Nephron (organoid): ENCODE data around the gene OBSCN.
"Not testable (repeated sequence)": the region's sequence is repeated elsewhere in the genome, so short reads cannot be mapped to it uniquely, and the experiment has no call there.

Experiments
- H3K27ac Mint-ChIP-seq, 3 experiments: 2 replicates each; pipeline ENCODE4 v1.8.0; 2020; ENCODE audit warnings: mixed read lengths in 3 of 3, mild to moderate bottlenecking in 2 of 3, moderate library complexity in 1 of 3
- H3K27me3 Mint-ChIP-seq: 2 replicates; pipeline ENCODE4 v1.8.0; 2021; ENCODE audit warnings: low read depth, mild to moderate bottlenecking, moderate library complexity, mixed read lengths
- H3K36me3 Mint-ChIP-seq: 2 replicates; pipeline ENCODE4 v1.8.0; 2020; ENCODE audit warnings: low read depth, mixed read lengths
- H3K4me1 Mint-ChIP-seq: 2 replicates; pipeline ENCODE4 v1.8.0; 2020; ENCODE audit warnings: mixed read lengths
- H3K4me3 Mint-ChIP-seq, 3 experiments: 2 replicates each; pipeline ENCODE4 v1.8.0; 2020; ENCODE audit warnings: mild to moderate bottlenecking in 3 of 3, mixed read lengths in 3 of 3, moderate library complexity in 2 of 3
- H3K9me3 Mint-ChIP-seq: 2 replicates; pipeline ENCODE4 v1.8.0; 2020; ENCODE audit warnings: mixed read lengths
- TF ChIP-seq, protein P1 (sequence below), 3 experiments: fragments of 200-600 bp; sonication (generic); IDR thresholded peaks; one replicate each; pipeline ENCODE4 v1.5.0; 2021; ENCODE audit warnings: antibody characterized with exemption in 3 of 3; ENCODE audit not compliant: unreplicated experiment in 3 of 3

Gene OBSCN

GRCh38 chr1:228245111-228245510 is 37.3 kb downstream of the OBSCN start:
- TF ChIP-seq, protein P1, sequence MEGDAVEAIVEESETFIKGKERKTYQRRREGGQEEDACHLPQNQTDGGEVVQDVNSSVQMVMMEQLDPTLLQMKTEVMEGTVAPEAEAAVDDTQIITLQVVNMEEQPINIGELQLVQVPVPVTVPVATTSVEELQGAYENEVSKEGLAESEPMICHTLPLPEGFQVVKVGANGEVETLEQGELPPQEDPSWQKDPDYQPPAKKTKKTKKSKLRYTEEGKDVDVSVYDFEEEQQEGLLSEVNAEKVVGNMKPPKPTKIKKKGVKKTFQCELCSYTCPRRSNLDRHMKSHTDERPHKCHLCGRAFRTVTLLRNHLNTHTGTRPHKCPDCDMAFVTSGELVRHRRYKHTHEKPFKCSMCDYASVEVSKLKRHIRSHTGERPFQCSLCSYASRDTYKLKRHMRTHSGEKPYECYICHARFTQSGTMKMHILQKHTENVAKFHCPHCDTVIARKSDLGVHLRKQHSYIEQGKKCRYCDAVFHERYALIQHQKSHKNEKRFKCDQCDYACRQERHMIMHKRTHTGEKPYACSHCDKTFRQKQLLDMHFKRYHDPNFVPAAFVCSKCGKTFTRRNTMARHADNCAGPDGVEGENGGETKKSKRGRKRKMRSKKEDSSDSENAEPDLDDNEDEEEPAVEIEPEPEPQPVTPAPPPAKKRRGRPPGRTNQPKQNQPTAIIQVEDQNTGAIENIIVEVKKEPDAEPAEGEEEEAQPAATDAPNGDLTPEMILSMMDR (IDR thresholded peaks at IDR 0.05; ENCODE audit: unreplicated experiment in 3 of 3), result no peak
- H3K9me3 Mint-ChIP-seq, result peaks cover 74% of the 10 kb centered on the region

GRCh38 chr1:228246216-228246900 is 38.5 kb downstream of the OBSCN start:
- TF ChIP-seq, protein P1 (IDR thresholded peaks at IDR 0.05; ENCODE audit: unreplicated experiment in 3 of 3), result no peak
- Mint-ChIP-seq H3K36me3 (peaks cover 91% of the 10 kb centered on the region), H3K4me1 (no peaks in the 10 kb centered on the region), H3K27ac (no peak overlapping the region), H3K27me3 (no peaks in the 10 kb centered on the region), H3K9me3 (peaks cover 65% of the 10 kb centered on the region), H3K4me3 (no peak overlapping the region)

More at GRCh38 chr1:228245111-228245510, 37.3 kb downstream of the OBSCN start:
- H3K4me1 Mint-ChIP-seq, result no peaks in the 10 kb centered on the region
- no peak overlapping the region for H3K4me3 Mint-ChIP-seq
- no peak overlapping the region for H3K27ac Mint-ChIP-seq
- no peaks in the 10 kb centered on the region for H3K27me3 Mint-ChIP-seq
- H3K36me3 Mint-ChIP-seq, result peaks cover 94% of the 10 kb centered on the region

GRCh38 chr1:228249513-228250305 is 41.9 kb downstream of the OBSCN start:
- Mint-ChIP-seq H3K27me3 (no peaks in the 10 kb centered on the region), H3K27ac (no peak overlapping the region), H3K4me1 (no peaks in the 10 kb centered on the region), H3K4me3 (no peak overlapping the region), H3K9me3 (peaks cover 44% of the 10 kb centered on the region), H3K36me3 (peaks cover 91% of the 10 kb centered on the region)
- TF ChIP-seq, protein P1 (IDR thresholded peaks at IDR 0.05; ENCODE audit: unreplicated experiment in 3 of 3), result no peak

- not testable (repeated sequence) for H3K4me3 Mint-ChIP-seq, H3K27me3 Mint-ChIP-seq, H3K27ac Mint-ChIP-seq, H3K4me1 Mint-ChIP-seq
- Mint-ChIP-seq H3K36me3 (peaks cover 89% of the 10 kb centered on the region), H3K9me3 (peaks cover 28% of the 10 kb centered on the region)
Measured at GRCh38 chr1:228252476-228252875, 44.6 kb downstream of the OBSCN start.

- Mint-ChIP-seq H3K36me3 (peaks cover 94% of the 10 kb centered on the region), H3K27ac (no peak overlapping the region)
Measured at GRCh38 chr1:228256626-228257375, 49.0 kb downstream of the OBSCN start.

More at GRCh38 chr1:228256626-228257375, 49.0 kb downstream of the OBSCN start:
- no peak overlapping the region for H3K4me3 Mint-ChIP-seq
- no peaks in the 10 kb centered on the region for H3K4me1 Mint-ChIP-seq
- TF ChIP-seq, protein P1 (IDR thresholded peaks at IDR 0.05; ENCODE audit: unreplicated experiment in 3 of 3), result no peak
- peaks cover 33% of the 10 kb centered on the region for H3K9me3 Mint-ChIP-seq
- no peaks in the 10 kb centered on the region for H3K27me3 Mint-ChIP-seq
